GM18870 (cell line): Measurements from ENCODE around the gene KATNB1.

Experiments used
- ATAC-seq: cut with Tn5 transposase; IDR thresholded peaks from one replicate; pipeline ENCODE4 v1.9.1; 2021; ENCODE audit warnings: moderate library complexity; ENCODE audit not compliant: unreplicated experiment

The KATNB1 gene

DNA sequence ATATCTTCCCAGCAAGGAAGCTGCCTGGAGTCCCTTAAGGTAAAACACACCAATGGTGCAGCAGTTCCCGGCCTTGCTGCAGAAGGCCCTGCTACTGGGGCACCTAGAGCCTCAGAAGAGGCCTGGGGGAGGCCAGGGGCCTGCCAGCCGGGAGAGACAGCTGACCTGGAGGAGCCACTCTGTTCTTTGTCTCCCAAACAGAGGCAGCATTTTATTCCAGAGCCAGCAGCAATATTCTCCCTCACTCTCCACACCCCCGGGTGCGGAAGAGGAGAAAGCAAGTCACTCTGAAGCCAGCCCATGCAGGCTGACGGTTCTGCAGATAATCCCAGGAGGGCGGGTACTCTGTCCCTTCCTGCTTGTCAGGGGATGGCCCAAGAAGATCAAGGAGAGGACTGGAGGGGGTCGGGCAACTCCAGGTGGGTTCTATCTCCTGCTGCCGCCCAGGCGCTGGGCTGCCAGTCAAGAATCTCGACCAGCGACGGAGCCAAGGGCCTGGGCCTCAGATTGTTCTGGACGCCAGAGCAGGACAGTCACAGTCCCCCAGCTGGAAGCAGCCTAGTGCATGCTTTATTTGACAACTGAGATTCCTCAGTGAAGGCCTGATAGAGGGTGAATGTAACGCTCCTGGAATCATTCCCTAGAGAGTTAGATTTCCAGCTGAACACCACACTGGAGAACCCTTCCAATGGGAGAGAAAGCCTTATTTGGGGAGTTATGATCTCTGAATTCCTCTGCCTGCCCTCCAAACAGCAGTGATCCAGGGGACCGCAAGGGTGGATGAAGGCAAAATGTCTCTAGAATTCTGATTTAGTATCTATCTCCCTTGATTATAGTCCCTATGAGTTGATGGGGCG, 67.8 kb downstream of the KATNB1 start:
- no peak for ATAC-seq

DNA sequence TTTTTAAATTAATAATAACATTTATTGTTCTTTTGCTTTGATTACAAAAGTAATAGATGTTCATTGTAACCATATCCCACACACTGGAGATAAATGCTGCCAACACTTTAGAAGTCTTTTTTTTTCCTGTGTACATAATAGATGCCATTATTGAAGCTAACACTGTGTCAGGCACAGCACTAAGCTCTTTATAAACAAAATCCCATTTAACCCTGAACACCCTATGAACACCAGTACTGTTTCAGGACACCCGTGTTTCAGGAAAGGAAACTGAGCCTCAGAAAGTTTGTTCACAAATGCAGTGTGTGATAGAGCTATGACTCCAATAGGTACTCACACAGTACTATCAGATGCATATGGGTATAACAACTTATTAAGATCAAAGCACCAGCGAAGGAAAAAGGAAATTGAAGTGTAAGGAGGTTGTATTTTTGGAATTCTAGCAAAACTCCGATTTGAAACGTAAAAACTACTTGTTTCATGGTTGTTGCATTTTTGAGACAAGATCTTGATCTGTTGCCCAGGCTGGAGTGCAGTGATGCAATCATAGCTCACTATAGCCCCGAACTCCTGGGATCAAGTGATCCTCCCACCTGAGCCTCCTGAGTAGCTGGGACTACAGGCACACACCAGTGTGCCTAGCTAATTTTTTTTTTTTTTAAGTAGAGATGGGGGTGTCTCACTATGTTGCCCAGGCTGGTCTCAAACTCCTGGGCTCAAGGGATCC, 68.7 kb downstream of the KATNB1 start:
- no peak for ATAC-seq

DNA sequence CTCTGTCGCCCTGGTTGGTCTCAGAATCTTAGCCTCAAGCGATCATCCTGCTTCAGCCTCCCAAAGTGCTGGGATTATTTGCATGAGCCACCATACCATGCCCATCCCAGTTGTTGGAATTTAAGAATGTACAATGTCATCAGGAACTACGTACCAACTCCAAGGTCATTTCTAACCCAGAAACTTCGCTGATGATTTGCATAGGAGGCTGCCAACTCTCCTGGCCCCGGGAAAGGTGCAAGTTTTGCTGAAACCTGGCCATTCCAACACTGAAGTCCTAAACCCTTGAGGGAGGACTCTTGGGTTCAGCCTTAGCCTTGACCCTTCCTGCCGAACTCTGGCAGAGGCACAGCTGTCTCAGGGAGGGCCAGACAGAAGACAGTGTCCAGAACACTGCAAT, 69.6 kb downstream of the KATNB1 start:
- no peak for ATAC-seq
